Caco-2 (cell line): ENCODE results near the gene TGM3. TPM values are rescaled to one million over a fixed set of nuclear protein-coding genes. Genes with fewer than 3 reads are reported as not detected.

Experiments
- BruUV-seq: library from RNA; stranded (reverse); fragments of 400-500 nt; replicated peaks from 2 replicates; lab custom pipeline; 2021; lab: Mats Ljungman, UMichigan
- CTCF ChIA-PET: fragments of 300-600 bp; sonication (Branson Sonifier 250); formaldehyde crosslinking; loops from one replicate; lab custom pipeline; 2022; ENCODE audit warnings: antibody characterized with exemption; lab: Charles Lee
- POLR2A ChIA-PET: fragments of 300-600 bp; sonication (Branson Sonifier 250); formaldehyde crosslinking; loops from one replicate; lab custom pipeline; 2022; ENCODE audit warnings: antibody characterized with exemption; lab: Charles Lee
- DNase-seq, 2 experiments: peaks; one replicate each; pipeline versions ENCODE4 v3.0.0 to v3.0.0-alpha.2; 2020 to 2022
- H3K27me3 ChIP-seq: replicated peaks from 2 replicates; pipeline ENCODE4 v1.6.0; 2011; ENCODE audit warnings: low read length; ENCODE audit not compliant: control insufficient read depth, insufficient read depth
- H3K36me3 ChIP-seq: 2 replicates; pipeline ENCODE4 v1.5.1; 2011; ENCODE audit warnings: low read length; ENCODE audit not compliant: control insufficient read depth, insufficient read depth
- H3K4me1 ChIP-seq: fragments of 250-450 bp; sonication (Bioruptor Pico); 2 replicates; pipeline ENCODE4 v1.5.1; 2020; ENCODE audit warnings: mild to moderate bottlenecking
- H3K4me3 ChIP-seq: 2 replicates; pipeline ENCODE4 v1.5.1; 2011; ENCODE audit warnings: low read depth, mild to moderate bottlenecking, control low read depth, low read length
- H3K9me3 ChIP-seq: fragments of 250-450 bp; sonication (Bioruptor Pico); 2 replicates; pipeline ENCODE4 v1.5.1; 2020; ENCODE audit warnings: mild to moderate bottlenecking, moderate library complexity
- H3K27ac Mint-ChIP-seq: one replicate; pipeline ENCODE4 v1.8.0; 2022; ENCODE audit warnings: mixed read lengths; ENCODE audit not compliant: unreplicated experiment
- H3K27me3 Mint-ChIP-seq: one replicate; pipeline ENCODE4 v1.8.0; 2022; ENCODE audit warnings: mixed read lengths; ENCODE audit not compliant: insufficient read depth, unreplicated experiment
- H3K36me3 Mint-ChIP-seq: one replicate; pipeline ENCODE4 v1.8.0; 2022; ENCODE audit warnings: mild to moderate bottlenecking, mixed read lengths; ENCODE audit not compliant: insufficient read depth, unreplicated experiment
- H3K4me1 Mint-ChIP-seq: one replicate; pipeline ENCODE4 v1.8.0; 2022; ENCODE audit warnings: low read depth, mixed read lengths; ENCODE audit not compliant: unreplicated experiment
- H3K4me3 Mint-ChIP-seq: one replicate; pipeline ENCODE4 v1.8.0; 2022; ENCODE audit warnings: mild to moderate bottlenecking, moderate library complexity, mixed read lengths; ENCODE audit not compliant: unreplicated experiment
- H3K9me3 Mint-ChIP-seq: one replicate; pipeline ENCODE4 v1.8.0; 2022; ENCODE audit warnings: mixed read lengths; ENCODE audit not compliant: unreplicated experiment
- intact Hi-C: fragments of 100-400 bp; cut with micrococcal nuclease; formaldehyde crosslinking; loops from one replicate; pipeline ENCODE4 v1.10.0; 2022; ENCODE audit not compliant: unreplicated experiment
- total RNA-seq: library from RNA; stranded (reverse); gene quantifications from 2 replicates; pipeline ENCODE4 v1.2.3, GENCODE V29; 2022
- TF ChIP-seq, protein P1 (sequence below), 2 experiments: fragments of 200-600 bp in 1 of 2; IDR thresholded peaks; 1 replicate in 1 of 2; 2 replicates in 1 of 2; pipeline versions ENCODE4 v1.5.1 to v1.8.0; 2011 to 2022; ENCODE audit warnings: antibody characterized with exemption in 1 of 2, control low read depth in 1 of 2, inconsistent platforms in 1 of 2, low read depth in 1 of 2, low read length in 1 of 2, mild to moderate bottlenecking in 1 of 2, moderate library complexity in 1 of 2; ENCODE audit not compliant: insufficient read depth in 1 of 2, severe bottlenecking in 1 of 2, unreplicated experiment in 1 of 2

Gene TGM3
- total RNA-seq, 1 experiment from 2014 or later, result 0.20 TPM

DNA sequence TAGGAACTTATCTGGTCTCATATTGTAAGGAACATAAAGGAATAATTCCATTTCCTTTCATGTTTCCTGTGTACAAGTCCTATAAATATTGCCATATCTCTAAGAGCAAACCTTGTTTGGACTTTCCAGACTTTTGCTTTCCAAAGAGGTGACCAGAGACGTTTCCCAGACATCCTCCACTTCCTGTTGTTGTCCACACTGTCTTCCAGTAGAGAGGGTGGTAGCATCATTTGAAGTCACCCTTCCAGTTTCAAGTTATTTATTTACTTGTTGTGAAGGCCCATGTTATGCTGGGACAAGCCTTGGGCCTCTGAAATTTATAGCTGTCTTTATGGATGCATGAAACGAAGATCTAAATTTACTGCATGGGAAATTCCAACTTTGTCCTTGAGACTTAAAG, 10.6 kb upstream of the TGM3 start:
- Histone ChIP-seq H3K27me3 (no peaks in the 10 kb centered on the region), H3K36me3 (no peaks in the 10 kb centered on the region), H3K9me3 (peaks cover 5% of the 10 kb centered on the region; the same call in 1 of the 2 replicates), H3K4me1 (peaks cover 13% of the 10 kb centered on the region; the same call in 1 of the 2 replicates), H3K4me3 (no peak overlapping the region)
- Mint-ChIP-seq H3K36me3 (no peaks in the 10 kb centered on the region), H3K4me1 (peaks cover 8% of the 10 kb centered on the region), H3K9me3 (no peaks in the 10 kb centered on the region), H3K27me3 (no peaks in the 10 kb centered on the region), H3K4me3 (no peak overlapping the region), H3K27ac (no peak overlapping the region)
- TF ChIP-seq, protein P1, sequence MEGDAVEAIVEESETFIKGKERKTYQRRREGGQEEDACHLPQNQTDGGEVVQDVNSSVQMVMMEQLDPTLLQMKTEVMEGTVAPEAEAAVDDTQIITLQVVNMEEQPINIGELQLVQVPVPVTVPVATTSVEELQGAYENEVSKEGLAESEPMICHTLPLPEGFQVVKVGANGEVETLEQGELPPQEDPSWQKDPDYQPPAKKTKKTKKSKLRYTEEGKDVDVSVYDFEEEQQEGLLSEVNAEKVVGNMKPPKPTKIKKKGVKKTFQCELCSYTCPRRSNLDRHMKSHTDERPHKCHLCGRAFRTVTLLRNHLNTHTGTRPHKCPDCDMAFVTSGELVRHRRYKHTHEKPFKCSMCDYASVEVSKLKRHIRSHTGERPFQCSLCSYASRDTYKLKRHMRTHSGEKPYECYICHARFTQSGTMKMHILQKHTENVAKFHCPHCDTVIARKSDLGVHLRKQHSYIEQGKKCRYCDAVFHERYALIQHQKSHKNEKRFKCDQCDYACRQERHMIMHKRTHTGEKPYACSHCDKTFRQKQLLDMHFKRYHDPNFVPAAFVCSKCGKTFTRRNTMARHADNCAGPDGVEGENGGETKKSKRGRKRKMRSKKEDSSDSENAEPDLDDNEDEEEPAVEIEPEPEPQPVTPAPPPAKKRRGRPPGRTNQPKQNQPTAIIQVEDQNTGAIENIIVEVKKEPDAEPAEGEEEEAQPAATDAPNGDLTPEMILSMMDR (IDR thresholded peaks at IDR 0.05; ENCODE audit: insufficient read depth in 1 of 2, low read depth in 1 of 2, low read length in 1 of 2, severe bottlenecking in 1 of 2, unreplicated experiment in 1 of 2), result no peak
- no peak for DNase-seq
- ChIA-PET POLR2A (no interaction called here), CTCF (no interaction called here)
- intact Hi-C loops, result no loop called here
- no TSS peak for BruUV-seq

DNA sequence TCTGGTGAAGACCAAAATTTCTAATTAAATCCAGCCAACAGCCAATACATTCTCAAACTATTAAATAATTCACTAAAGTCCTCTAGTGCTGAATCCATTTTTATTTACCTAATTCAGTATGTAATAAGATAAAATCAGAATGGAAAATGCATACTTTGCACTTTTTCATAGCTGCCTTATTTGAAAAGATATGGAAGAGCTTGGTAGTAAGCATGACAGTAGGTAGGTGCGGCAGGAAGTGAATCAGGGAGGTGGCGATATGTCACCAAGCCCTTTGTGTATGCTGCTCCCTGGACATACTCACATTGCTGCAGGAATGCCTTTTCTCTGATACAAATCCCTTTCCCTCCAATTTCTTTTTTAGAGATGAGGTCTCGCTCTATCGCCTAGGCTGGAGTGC, 10.2 kb upstream of the TGM3 start:
- CTCF ChIA-PET, result interaction anchor here (0.7 kb wide), 1 partner anchor 989 kb away, joined by 3 read pairs; no protein-coding TSS in a partner anchor

DNA sequence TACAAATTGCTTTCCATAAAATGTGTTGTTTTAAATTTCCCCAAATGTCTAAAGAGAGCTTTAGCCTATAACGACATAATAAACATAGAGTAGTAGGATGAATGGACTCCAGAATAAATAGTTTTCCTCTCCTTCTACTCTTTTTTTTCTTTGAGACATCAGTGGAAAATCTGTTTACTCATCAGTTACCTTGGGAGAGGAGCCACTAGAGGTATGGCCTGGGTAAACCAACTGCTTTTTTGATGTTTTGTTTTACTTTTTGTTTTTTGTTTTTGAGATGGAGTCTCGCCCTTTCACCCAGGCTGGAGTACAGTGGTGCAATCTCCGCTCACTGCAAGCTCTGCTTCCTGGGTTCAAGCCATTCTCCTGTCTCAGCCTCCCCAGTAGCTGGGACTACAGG, 8.3 kb upstream of the TGM3 start:
- H3K4me3 ChIP-seq, result no peak overlapping the region
- Mint-ChIP-seq H3K4me1 (peaks cover 8% of the 10 kb centered on the region), H3K9me3 (no peaks in the 10 kb centered on the region), H3K4me3 (no peak overlapping the region), H3K36me3 (no peaks in the 10 kb centered on the region), H3K27ac (no peak overlapping the region), H3K27me3 (no peaks in the 10 kb centered on the region)
- intact Hi-C loops, result no loop called here
- no TSS peak for BruUV-seq
- H3K27me3 ChIP-seq, result no peaks in the 10 kb centered on the region
- POLR2A ChIA-PET, result no interaction called here
- H3K9me3 ChIP-seq, result peaks cover 5% of the 10 kb centered on the region; the same call in 1 of the 2 replicates
- TF ChIP-seq, protein P1 (IDR thresholded peaks at IDR 0.05; ENCODE audit: insufficient read depth in 1 of 2, low read depth in 1 of 2, low read length in 1 of 2, severe bottlenecking in 1 of 2, unreplicated experiment in 1 of 2), result no peak
- no peak for DNase-seq
- no peaks in the 10 kb centered on the region for H3K36me3 ChIP-seq
- peaks cover 13% of the 10 kb centered on the region; the same call in 1 of the 2 replicates for H3K4me1 ChIP-seq
- CTCF ChIA-PET, result no interaction called here

More for the DNA sequence above, 10.2 kb upstream of the TGM3 start:
- no peaks in the 10 kb centered on the region for H3K36me3 ChIP-seq
- no peak overlapping the region for H3K4me3 Mint-ChIP-seq
- H3K27ac Mint-ChIP-seq, result no peak overlapping the region
- H3K27me3 ChIP-seq, result no peaks in the 10 kb centered on the region
- no peaks in the 10 kb centered on the region for H3K27me3 Mint-ChIP-seq
- peaks cover 5% of the 10 kb centered on the region; the same call in 1 of the 2 replicates for H3K9me3 ChIP-seq
- H3K4me1 Mint-ChIP-seq, result peaks cover 8% of the 10 kb centered on the region
- BruUV-seq, result no TSS peak
- no peak overlapping the region for H3K4me3 ChIP-seq
- no peak for DNase-seq
- POLR2A ChIA-PET, result no interaction called here
- H3K36me3 Mint-ChIP-seq, result no peaks in the 10 kb centered on the region
- TF ChIP-seq, protein P1 (IDR thresholded peaks at IDR 0.05; ENCODE audit: insufficient read depth in 1 of 2, low read depth in 1 of 2, low read length in 1 of 2, severe bottlenecking in 1 of 2, unreplicated experiment in 1 of 2), result no peak
- H3K4me1 ChIP-seq, result peaks cover 13% of the 10 kb centered on the region; the same call in 1 of the 2 replicates
- intact Hi-C loops, result no loop called here
- H3K9me3 Mint-ChIP-seq, result no peaks in the 10 kb centered on the region
